ENCODE data around the gene ZNF10. TPM values are rescaled to one million over a fixed set of nuclear protein-coding genes. Genes with fewer than 3 reads are reported as not detected.

The ZNF10 gene
- total and polyA plus RNA-seq, 2 donors (not counting 1 experiment from before 2014, with no cell fraction given) = 5.2 to 20.9 TPM

- DNase-seq (no peak), ATAC-seq (ENCODE audit: low read depth) (no peak)
- WGBS (ENCODE audit: insufficient coverage) = 100% methylated on average over 1 of the region's 2 CpGs
- Histone ChIP-seq H4K20me1 (ENCODE audit: control insufficient read depth, insufficient read depth, low read length, poor library complexity, severe bottlenecking) (no peaks in the 10 kb centered on the region), H3K27me3 (replicated peaks in 1 of 4; ENCODE audit: control extremely low read depth in 1 of 4, control insufficient read depth in 3 of 4, insufficient read depth in 4 of 4, low read length in 3 of 4) (no peaks in the 10 kb centered on the region), H3K9ac (ENCODE audit: low read length) (no peak overlapping the region), H3K4me2 (replicated peaks; ENCODE audit: low read depth, low read length, poor library complexity, severe bottlenecking) (no peak overlapping the region), H3K4me3 (ENCODE audit: control extremely low read depth in 1 of 5, extremely low read depth in 1 of 5, insufficient read depth in 1 of 5, low read depth in 2 of 5, low read length in 4 of 5) (no peak overlapping the region), H3K36me3 (replicated peaks in 1 of 2; ENCODE audit: control extremely low read depth in 1 of 2, control insufficient read depth in 1 of 2, extremely low read depth in 1 of 2, insufficient read depth in 2 of 2, low read length in 1 of 2) (peaks cover 1 to 22% of the 10 kb centered on the region in 2 experiments), H2AFZ (ENCODE audit: insufficient read depth, low read depth, low read length, poor library complexity, severe bottlenecking) (no peak overlapping the region), H3K9me3 (ENCODE audit: control extremely low read depth in 1 of 3, control insufficient read depth in 2 of 3, insufficient read depth in 1 of 3, low read length in 2 of 3) (peaks cover 4 to 62% (median 51%) of the 10 kb centered on the region in 3 donors), H3K27ac (ENCODE audit: low read length in 2 of 2) (no peak overlapping the region), H3K4me1 (ENCODE audit: control insufficient read depth in 2 of 2, insufficient read depth in 2 of 2, low read length in 2 of 2) (no peaks in the 10 kb centered on the region), H3K79me2 (ENCODE audit: control insufficient read depth, insufficient read depth, low read length) (no peaks in the 10 kb centered on the region)
- Mint-ChIP-seq H3K9me3 (ENCODE audit: insufficient read depth) (peaks cover 32% of the 10 kb centered on the region), H3K4me1 (no peaks in the 10 kb centered on the region), H3K4me3 (no peak overlapping the region), H3K27me3 (no peaks in the 10 kb centered on the region), H3K27ac (no peak overlapping the region)
- no peak for TF ChIP-seq CTCF (IDR thresholded peaks at IDR 0.05)
- no peak for TF ChIP-seq EZH2 (IDR thresholded peaks at IDR 0.05; ENCODE audit: borderline replicate concordance, insufficient read depth, low read depth, low read length, poor library complexity, severe bottlenecking)
- ChIA-PET CTCF (no interaction called here), POLR2A (no interaction called here)
- intact Hi-C loops (cut with micrococcal nuclease) = no loop called here
These were observed 15.6 kb downstream of the ZNF10 start for GRCh38 chr12:133145981-133146380.

- ChIA-PET CTCF (no interaction called here), POLR2A (no interaction called here)
- ATAC-seq (ENCODE audit: low read depth) (no peak), DNase-seq (no peak)
- Histone ChIP-seq H3K79me2 (ENCODE audit: control insufficient read depth, insufficient read depth, low read length) (no peaks in the 10 kb centered on the region), H3K9me3 (ENCODE audit: control extremely low read depth in 1 of 3, control insufficient read depth in 2 of 3, insufficient read depth in 1 of 3, low read length in 2 of 3) (peaks cover 18 to 89% (median 45%) of the 10 kb centered on the region in 3 donors), H3K4me2 (replicated peaks; ENCODE audit: low read depth, low read length, poor library complexity, severe bottlenecking) (no peak overlapping the region), H3K4me3 (ENCODE audit: control extremely low read depth in 1 of 5, extremely low read depth in 1 of 5, insufficient read depth in 1 of 5, low read depth in 2 of 5, low read length in 4 of 5) (no peak overlapping the region), H3K27ac (ENCODE audit: low read length in 2 of 2) (no peak overlapping the region), H3K36me3 (replicated peaks in 1 of 2; ENCODE audit: control extremely low read depth in 1 of 2, control insufficient read depth in 1 of 2, extremely low read depth in 1 of 2, insufficient read depth in 2 of 2, low read length in 1 of 2) (peaks cover 6 to 48% of the 10 kb centered on the region in 2 experiments), H3K9ac (ENCODE audit: low read length) (no peak overlapping the region), H2AFZ (ENCODE audit: insufficient read depth, low read depth, low read length, poor library complexity, severe bottlenecking) (no peak overlapping the region), H3K27me3 (replicated peaks in 1 of 4; ENCODE audit: control extremely low read depth in 1 of 4, control insufficient read depth in 3 of 4, insufficient read depth in 4 of 4, low read length in 3 of 4) (no peaks in the 10 kb centered on the region), H3K4me1 (ENCODE audit: control insufficient read depth in 2 of 2, insufficient read depth in 2 of 2, low read length in 2 of 2) (no peaks in the 10 kb centered on the region), H4K20me1 (ENCODE audit: control insufficient read depth, insufficient read depth, low read length, poor library complexity, severe bottlenecking) (no peaks in the 10 kb centered on the region)
- TF ChIP-seq EZH2 (IDR thresholded peaks at IDR 0.05; ENCODE audit: borderline replicate concordance, insufficient read depth, low read depth, low read length, poor library complexity, severe bottlenecking) (no peak), CTCF (IDR thresholded peaks at IDR 0.05) (no peak)
- no CpG with 5 or more reads among the region's 2 CpGs for WGBS (ENCODE audit: insufficient coverage)
- peaks cover 34% of the 10 kb centered on the region for H3K9me3 Mint-ChIP-seq (ENCODE audit: insufficient read depth)
- H3K4me1 Mint-ChIP-seq = no peaks in the 10 kb centered on the region
- intact Hi-C loops (cut with micrococcal nuclease) = no loop called here
- H3K27ac Mint-ChIP-seq = no peak overlapping the region
- H3K27me3 Mint-ChIP-seq = no peaks in the 10 kb centered on the region
- no peak overlapping the region for H3K4me3 Mint-ChIP-seq
These were observed 25.8 kb downstream of the ZNF10 start for GRCh38 chr12:133156125-133156690.

All from B cell (primary cell).